Measurements from ENCODE around the gene SORBS2.

The SORBS2 gene

GRCh38 chr4:185548587-185548986 lies 263.4 kb downstream of the SORBS2 start:
- DNase-seq, result no peak

- no peak for DNase-seq
Measured at GRCh38 chr4:185546335-185546734, 265.7 kb downstream of the SORBS2 start.

GRCh38 chr4:185542626-185543315 lies 269.2 kb downstream of the SORBS2 start:
- no peak for DNase-seq

- no peak for DNase-seq
Measured at GRCh38 chr4:185541251-185541727, 270.7 kb downstream of the SORBS2 start.

- no peak for DNase-seq
Measured at GRCh38 chr4:185540487-185541120, 271.4 kb downstream of the SORBS2 start.

GRCh38 chr4:185540040-185540439 lies 272.0 kb downstream of the SORBS2 start:
- DNase-seq, result no peak

GRCh38 chr4:185538806-185539205 lies 273.2 kb downstream of the SORBS2 start:
- DNase-seq, result no peak

- no peak for DNase-seq
Measured at GRCh38 chr4:185536411-185536709, 275.6 kb downstream of the SORBS2 start.

GRCh38 chr4:185535612-185536410 lies 276.2 kb downstream of the SORBS2 start:
- no peak for DNase-seq

All from fibroblast of skin of scalp (primary cell).